HG02970 (cell line): Measurements from ENCODE around the gene MRPL49.
"Not testable (repeated sequence)": the region's sequence is repeated elsewhere in the genome, so short reads cannot be mapped to it uniquely, and the experiment has no call there.

Experiments
- ATAC-seq: cut with Tn5 transposase; IDR thresholded peaks from one replicate; pipeline ENCODE4 v1.9.1; 2021; ENCODE audit warnings: mild to moderate bottlenecking, moderate library complexity, moderate number of reproducible peaks; ENCODE audit not compliant: unreplicated experiment, low FRiP score

Gene MRPL49

GRCh38 chr11:65132238-65132987 lies 10.3 kb downstream of the MRPL49 start:
- no peak for ATAC-seq

DNA sequence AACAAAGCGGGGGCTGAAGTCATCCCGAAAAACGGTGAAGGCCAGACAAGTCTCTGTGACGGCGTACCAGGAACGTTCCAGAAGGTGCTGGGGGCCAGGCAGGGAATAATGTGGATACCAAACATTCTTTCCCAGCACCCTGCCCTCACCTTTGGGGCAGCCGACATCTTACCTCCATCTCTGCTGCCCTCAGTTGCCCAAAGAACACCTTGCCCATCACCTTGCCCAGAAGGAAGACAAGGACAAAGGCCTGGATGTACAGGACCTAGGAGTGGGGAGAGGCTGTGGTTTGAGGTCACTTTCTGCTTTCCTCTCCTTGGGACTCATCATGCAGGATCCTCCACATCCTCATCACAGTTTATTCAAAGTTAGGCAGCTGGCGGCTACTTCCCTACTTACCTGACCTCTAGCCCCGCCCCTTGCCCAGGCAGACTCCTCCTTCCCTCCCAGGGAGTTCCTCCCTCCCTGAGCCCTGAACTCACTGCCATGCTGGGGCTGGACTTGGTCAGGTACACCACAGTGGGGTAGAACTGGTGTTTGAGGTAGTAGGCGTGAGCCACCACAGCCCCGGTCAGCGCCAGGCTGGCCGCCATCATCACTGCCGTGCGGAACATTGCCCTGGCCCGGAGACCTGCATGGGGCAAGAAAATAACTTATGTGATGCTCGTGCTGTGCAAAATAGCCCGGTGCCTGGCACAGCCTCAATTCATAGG lies 11.0 kb downstream of the MRPL49 start:
- ATAC-seq: no peak

DNA sequence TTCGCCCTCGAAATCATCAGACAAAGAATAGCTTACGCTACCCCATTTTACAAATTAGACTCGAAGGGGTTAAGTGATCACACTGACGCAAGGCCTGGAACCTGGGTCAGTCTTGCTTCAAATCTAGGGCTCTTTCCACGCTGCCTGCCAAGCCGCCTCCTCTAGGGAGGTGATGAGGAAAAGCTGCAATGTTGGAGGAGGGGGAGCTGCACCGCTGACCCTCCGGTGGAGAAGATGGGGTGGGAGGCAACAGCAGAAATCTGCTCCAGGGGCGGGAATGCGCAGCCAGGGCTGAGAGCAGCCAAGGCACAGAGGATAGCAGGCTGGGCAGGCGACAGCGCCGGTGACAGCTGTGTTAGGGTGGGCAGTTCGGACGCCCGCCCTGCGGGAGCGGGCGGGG lies 11.6 kb downstream of the MRPL49 start:
- ATAC-seq: no peak

- peak; percentile 46 for ATAC-seq
Measured at GRCh38 chr11:65134240-65134951, 12.3 kb downstream of the MRPL49 start, which contains the start of gene SYVN1. TSS of gene SYVN1 (minus strand) at chr11:65134519. CDS start at chr11:65133601, 918 bp downstream.

- ATAC-seq: peak; percentile 61
Measured at GRCh38 chr11:65134952-65135632, 13.0 kb downstream of the MRPL49 start.

GRCh38 chr11:65135633-65136145 lies 13.6 kb downstream of the MRPL49 start:
- no peak for ATAC-seq

DNA sequence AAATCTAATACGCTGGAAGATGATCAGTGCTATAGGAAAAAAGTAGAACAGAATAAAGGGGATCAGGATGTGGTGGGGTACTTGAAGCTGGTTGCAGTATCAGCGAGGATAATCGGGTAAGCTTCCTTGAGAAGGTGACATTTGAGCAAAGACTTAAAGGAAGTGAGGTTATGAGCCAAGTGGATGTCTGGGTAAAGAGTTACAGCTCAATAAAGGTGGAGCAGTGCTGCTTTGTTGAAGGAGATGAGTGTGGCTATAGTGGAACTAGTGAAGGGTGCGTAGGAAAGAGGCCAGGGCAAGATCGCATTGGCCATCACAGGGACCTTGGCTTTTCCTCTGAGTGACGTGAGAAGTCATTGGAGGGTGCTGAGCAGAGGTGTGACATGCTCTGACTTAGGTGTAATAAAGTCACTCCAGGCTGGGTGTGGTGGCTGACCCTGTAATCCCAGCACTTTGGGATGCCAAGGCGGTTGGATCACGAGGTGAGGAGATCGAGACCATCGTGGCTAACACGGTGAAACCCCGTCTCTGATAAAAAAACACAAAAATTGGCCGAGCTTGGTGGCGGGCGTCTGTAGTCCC lies 14.5 kb downstream of the MRPL49 start:
- ATAC-seq: no peak

DNA sequence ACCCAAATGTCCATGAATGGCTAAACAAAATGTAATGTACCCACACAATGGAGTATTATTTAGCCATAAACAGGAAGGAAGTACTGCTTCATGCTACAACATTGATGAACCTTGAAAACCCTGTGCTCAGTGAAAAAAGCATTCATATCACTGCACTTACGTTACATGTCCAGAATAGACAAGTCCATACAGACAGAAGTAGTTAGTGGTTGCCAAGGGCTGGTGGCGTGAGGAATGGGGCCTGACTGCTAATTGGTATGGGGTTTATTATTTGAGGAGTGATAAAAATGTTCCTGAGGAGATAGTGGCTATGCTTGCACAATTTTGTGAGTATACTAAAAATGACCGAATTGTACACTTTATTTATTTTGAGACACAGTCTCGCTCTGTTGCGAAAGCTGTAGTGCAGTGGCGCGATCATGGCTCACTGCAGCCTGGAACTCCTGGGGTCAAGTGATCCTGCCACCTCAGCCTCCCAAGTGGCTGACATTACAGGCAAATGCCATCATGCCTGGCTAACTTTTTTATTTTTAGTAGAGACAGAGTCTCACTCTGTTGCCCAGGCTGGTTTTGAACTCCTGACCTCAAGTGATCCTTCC lies 19.9 kb downstream of the MRPL49 start:
- no peak for ATAC-seq

DNA sequence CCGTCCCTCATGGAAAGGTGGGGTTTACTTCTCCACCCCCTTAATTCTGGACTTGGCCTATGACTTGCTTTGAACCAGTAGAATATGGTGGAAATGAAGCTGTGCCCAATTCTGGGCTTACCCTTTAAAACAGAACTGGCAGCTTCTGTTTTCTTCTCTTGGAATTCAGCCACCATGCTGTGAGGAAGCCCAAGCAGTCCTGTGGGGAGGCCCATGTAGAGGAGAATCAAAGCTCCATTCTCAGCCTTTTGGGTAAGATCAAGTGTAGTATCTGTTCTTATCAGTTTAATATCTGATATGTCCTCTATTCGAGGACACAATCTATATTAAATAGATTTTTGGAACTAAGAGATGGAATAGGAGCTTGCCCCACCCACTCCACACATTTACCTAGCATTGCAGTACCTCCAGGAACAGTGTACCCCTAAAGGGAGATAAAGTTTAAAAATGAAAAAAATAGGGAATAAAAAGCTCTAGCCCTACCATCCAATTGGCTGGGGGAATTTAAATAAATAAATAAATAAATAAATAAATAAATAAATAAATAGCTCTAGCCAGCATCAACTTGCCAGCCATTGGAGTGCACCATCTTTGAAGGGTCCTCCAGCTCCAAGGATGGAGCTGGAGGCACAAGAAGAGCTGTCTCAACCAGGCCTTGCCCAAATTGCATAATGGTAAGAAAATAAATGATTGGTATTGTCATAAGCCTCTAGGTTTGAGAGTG lies 25.4 kb downstream of the MRPL49 start:
- no peak for ATAC-seq

DNA sequence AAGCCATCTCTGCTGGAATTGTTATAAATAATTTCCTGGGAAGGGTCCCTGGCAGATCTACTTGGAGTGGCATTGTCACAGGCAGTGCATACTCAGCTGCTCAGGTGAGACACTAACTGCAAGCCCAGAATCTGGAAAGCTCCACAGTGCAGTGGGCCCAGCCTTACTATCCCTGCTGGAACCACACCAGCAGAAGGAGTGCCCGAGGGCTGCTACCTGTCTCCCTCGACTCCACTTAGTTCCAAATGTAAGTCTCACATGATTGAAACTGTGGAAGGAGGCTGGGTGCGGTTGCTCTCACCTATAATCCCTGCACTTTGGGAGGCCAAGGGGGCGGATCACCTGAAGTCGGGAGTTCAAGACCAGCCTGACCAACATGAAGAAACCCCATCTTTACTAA lies 26.5 kb downstream of the MRPL49 start:
- no peak for ATAC-seq

GRCh38 chr11:65150131-65150508 lies 28.0 kb downstream of the MRPL49 start:
- ATAC-seq: not testable (repeated sequence)

DNA sequence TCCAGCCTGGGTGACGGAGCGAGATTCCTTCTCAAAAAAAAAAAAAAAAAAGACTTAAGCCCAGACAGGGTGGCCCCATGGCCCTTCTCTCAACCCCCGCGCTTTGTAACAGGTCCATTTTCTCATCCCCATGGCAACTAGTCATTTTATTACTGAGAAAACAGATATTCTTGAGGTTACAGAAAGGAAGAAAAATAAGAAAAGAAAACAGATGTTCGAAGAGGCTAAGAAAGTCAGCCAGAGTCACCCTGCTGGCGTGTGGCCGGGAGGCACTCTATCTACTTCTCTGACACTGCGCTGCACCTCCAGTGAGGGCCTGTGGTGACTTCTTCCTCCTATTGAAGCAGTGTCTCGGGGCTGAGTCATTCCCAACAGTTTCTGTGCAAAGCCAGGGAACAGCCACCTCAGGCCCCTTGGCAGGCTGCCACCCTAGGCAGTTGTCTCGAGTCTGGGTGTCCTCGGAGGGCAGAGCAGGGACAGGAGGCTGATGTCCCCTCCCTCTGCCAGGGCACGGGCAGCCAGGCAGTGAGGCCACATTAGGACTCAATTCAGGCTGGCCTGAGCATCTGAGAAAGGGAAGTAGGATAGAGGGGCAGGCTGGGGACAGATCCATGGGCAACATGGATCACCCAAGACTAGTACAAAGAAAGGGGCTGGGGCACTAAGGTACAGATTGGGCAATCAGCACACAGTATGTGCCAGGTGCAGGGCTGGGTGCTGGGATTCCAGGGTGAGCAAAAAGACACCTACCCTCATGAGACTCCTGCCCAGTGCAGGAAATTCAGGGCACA lies 28.6 kb downstream of the MRPL49 start:
- ATAC-seq: no peak

- ATAC-seq: no peak
Measured at GRCh38 chr11:65151331-65151899, 29.3 kb downstream of the MRPL49 start.

- no peak for ATAC-seq
Measured at GRCh38 chr11:65152122-65152521, 30.0 kb downstream of the MRPL49 start.

DNA sequence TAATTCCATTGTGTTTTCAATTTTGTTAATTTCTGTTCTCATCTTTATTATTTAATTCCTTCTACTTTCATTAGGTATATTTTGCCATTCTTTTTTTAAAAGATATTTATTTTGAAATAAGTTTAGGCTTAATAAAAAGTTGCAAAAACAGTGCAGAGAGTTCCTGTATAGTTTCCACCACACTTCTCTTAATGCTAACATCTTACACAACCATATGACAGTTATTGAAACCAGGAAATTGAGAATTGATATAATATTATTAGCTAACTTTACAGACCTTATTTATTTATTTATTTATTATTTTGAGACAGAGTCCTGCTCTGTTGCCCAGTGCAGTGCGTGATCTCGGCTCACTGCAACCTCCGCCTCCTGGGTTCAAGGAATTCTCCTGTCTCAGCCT lies 34.1 kb downstream of the MRPL49 start:
- no peak for ATAC-seq

- no peak for ATAC-seq
Measured at GRCh38 chr11:65156926-65157325, 34.8 kb downstream of the MRPL49 start.

DNA sequence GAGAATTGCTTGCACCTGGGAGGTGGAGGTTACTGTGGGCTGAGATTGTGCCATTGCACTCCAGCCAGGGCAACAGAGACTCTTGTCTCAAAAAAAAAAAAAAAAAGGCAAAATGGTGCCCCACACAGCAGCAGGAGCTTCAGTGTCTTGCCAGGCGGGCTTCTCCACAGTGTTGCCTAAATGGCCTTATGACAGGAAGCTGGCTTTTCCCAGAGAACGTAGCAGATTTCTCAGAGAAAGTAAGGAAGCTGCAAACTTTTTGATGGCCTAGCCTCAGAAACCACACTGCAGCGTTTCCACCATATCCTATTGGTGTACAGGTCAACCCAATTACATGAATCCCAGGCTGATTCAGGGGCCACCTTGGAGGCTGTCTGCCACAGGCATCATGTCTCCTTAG lies 35.2 kb downstream of the MRPL49 start:
- ATAC-seq: no peak

DNA sequence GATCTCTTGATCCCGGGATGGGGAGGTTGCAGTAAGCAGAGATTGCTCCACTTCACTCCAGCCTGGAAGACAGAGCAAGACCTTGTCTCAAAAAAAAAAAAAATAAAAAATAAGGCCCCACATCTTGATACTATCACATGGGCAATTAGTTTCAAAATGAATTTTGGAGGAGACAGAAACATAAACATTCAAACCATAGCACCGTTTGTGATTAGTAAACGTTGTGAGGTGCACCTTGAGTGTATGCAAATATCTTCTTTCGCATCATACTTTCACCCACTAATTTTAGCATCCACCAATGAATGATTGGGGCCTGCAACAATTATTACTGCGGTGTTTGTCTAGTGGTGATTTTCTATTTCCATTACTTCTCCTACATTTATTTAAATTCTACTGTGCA lies 36.9 kb downstream of the MRPL49 start:
- ATAC-seq: no peak
